Psoas muscle (tissue), 8 donors: Measurements from ENCODE around the gene SSTR5. TPM values are rescaled to one million over a fixed set of nuclear protein-coding genes. Genes with fewer than 3 reads are reported as not detected.

Experiments used
- ATAC-seq, 4 donors: fragments of 200-7000 bp; cut with Tn5 transposase; one replicate each; pipeline ENCODE4 v1.9.1; 2020; ENCODE audit warnings: moderate library complexity in 3 of 4, mild to moderate bottlenecking in 2 of 4
- DNase-seq, 2 donors: peaks; one replicate each; pipeline ENCODE4 v3.0.0-alpha.2; 2020
- H3K27ac ChIP-seq: fragments of 200-600 bp; one replicate; pipeline ENCODE4 v1.8.0; 2022
- H3K27me3 ChIP-seq, 3 donors: fragments of 200-600 bp in 1 of 3; one replicate each; pipeline versions ENCODE4 v1.6.1 to v1.8.0; 2013 to 2022; ENCODE audit warnings: low read length in 2 of 3, mild to moderate bottlenecking in 2 of 3, moderate library complexity in 1 of 3; ENCODE audit not compliant: insufficient read depth in 3 of 3
- H3K36me3 ChIP-seq, 2 donors: fragments of 200-600 bp in 1 of 2; one replicate each; pipeline versions ENCODE4 v1.6.1 to v1.8.0; 2013 to 2022; ENCODE audit warnings: low read depth in 1 of 2, mild to moderate bottlenecking in 1 of 2, moderate library complexity in 1 of 2; ENCODE audit not compliant: insufficient read depth in 1 of 2
- H3K4me1 ChIP-seq: fragments of 200-600 bp; one replicate; pipeline ENCODE4 v1.8.0; 2022
- H3K4me3 ChIP-seq: fragments of 200-600 bp; one replicate; pipeline ENCODE4 v1.8.0; 2022; ENCODE audit warnings: mild to moderate bottlenecking
- H3K9me3 ChIP-seq: fragments of 200-600 bp; one replicate; pipeline ENCODE4 v1.8.0; 2022
- CTCF ChIP-seq: fragments of 200-600 bp; IDR thresholded peaks from one replicate; pipeline ENCODE4 v1.8.0; 2022; ENCODE audit warnings: antibody characterized with exemption
- WGBS, 3 donors: extraction: QIAGEN DNeasy Blood & Tissue Kit; methylation state at CpG; one replicate each; pipeline versions ENCODE4 v1.1.6 to v1.1.7; 2013; 5-methylcytosine and 5-hydroxymethylcytosine counted together
- intact Hi-C, 2 donors: fragments of 100-400 bp; cut with DNase I; formaldehyde crosslinking; loops; one replicate each; pipeline versions ENCODE4 v1.11.0 to v1.14.2; 2022
- polyA plus RNA-seq, 3 donors: library from polyadenylated mRNA; stranded (reverse); fragments of 200-250 nt; gene quantifications; one replicate each; pipeline ENCODE4 v1.2.3, GENCODE V29; 2013
- total RNA-seq, 4 donors: library from RNA; stranded (reverse); fragmentation: NEBNext Ultra II Directional in 2 of 4; extraction: Animal tissue kit (Norgen Biotek cat#: 25700) in 2 of 4; gene quantifications; one replicate each; pipeline versions ENCODE4 v1.2.1 to v1.2.4, GENCODE V29; 2021 to 2023
- donor health status: healthy with polysubstance abuse.
- donor health status: DM: no; HTN: no; CAD: no; lungs with moderate emphysema.
- donor health status: Bipolar disorder and iron deficiency.
- donor health status: healthy.
- donor health status: DM: yes; HTN: yes; CAD: no.
- donor health status: DM: no; HTN: no; CAD: no.
- donor health status: DM: no; HTN: no; CAD: no.
- donor health status: DM: yes; HTN: yes; CAD: no.

Gene SSTR5
- total and polyA plus RNA-seq, 7 donors, result 0.03 to 0.32 (median 0.08) TPM; not detected in 3

- Histone ChIP-seq H3K36me3 (no peaks in the 10 kb centered on the region), H3K27me3 (peaks cover 0 to 68% (median 12%) of the 10 kb centered on the region in 3 donors), H3K9me3 (no peaks in the 10 kb centered on the region), H3K4me3 (no peak overlapping the region), H3K4me1 (no peaks in the 10 kb centered on the region), H3K27ac (no peak overlapping the region)
- ATAC-seq, result no peak
- WGBS, 3 donors, result 27 to 37% (median 27%) methylated on average over 32 to 34 of the region's 34 CpGs
- intact Hi-C loops, result loop anchor here in 1 of 2 donors (5.0 kb wide), 1 partner anchor 80 kb away; no protein-coding TSS in a partner anchor
- no peak for TF ChIP-seq CTCF
- no peak for DNase-seq
Observed at GRCh38 chr16:1117176-1117900, 44.8 kb downstream of the SSTR5 start.

GRCh38 chr16:1117926-1118325, 45.4 kb downstream of the SSTR5 start:
- ATAC-seq (no peak), DNase-seq (no peak)
- intact Hi-C loops, result loop anchor here in 1 of 2 donors (5.0 kb wide), 1 partner anchor 79 kb away; no protein-coding TSS in a partner anchor
- 55 to 66% (median 62%) methylated on average over 15 to 19 of the region's 19 CpGs for WGBS, 3 donors
- Histone ChIP-seq H3K9me3 (no peaks in the 10 kb centered on the region), H3K27ac (no peak overlapping the region), H3K27me3 (peaks cover 0 to 65% (median 13%) of the 10 kb centered on the region in 3 donors), H3K4me3 (no peak overlapping the region), H3K4me1 (no peaks in the 10 kb centered on the region), H3K36me3 (no peaks in the 10 kb centered on the region)
- no peak for TF ChIP-seq CTCF

GRCh38 chr16:1119129-1119528, 46.6 kb downstream of the SSTR5 start:
- no peak for TF ChIP-seq CTCF
- Histone ChIP-seq H3K9me3 (no peaks in the 10 kb centered on the region), H3K27ac (no peak overlapping the region), H3K27me3 (peaks cover 0 to 73% (median 17%) of the 10 kb centered on the region in 3 donors), H3K36me3 (no peaks in the 10 kb centered on the region), H3K4me3 (no peak overlapping the region), H3K4me1 (no peaks in the 10 kb centered on the region)
- ATAC-seq, result no peak
- 69 to 79% (median 72%) methylated on average over 15 to 19 of the region's 19 CpGs for WGBS, 3 donors
- intact Hi-C loops, result loop anchor here in 1 of 2 donors (5.0 kb wide), 1 partner anchor 78 kb away; no protein-coding TSS in a partner anchor
- DNase-seq, result no peak

- no peaks in the 10 kb centered on the region for H3K9me3 ChIP-seq
- no peak for DNase-seq
- no peaks in the 10 kb centered on the region for H3K4me1 ChIP-seq
- H3K27me3 ChIP-seq, result peaks cover 0 to 73% (median 14%) of the 10 kb centered on the region in 3 donors
- no peak overlapping the region for H3K27ac ChIP-seq
- no peak overlapping the region for H3K4me3 ChIP-seq
- no peak for TF ChIP-seq CTCF
- no peaks in the 10 kb centered on the region for H3K36me3 ChIP-seq
- intact Hi-C loops, result loop anchor here in 1 of 2 donors (5.0 kb wide), 1 partner anchor 77 kb away; no protein-coding TSS in a partner anchor
- 55 to 62% (median 62%) methylated on average over 33 to 35 of the region's 35 CpGs for WGBS, 3 donors
- no peak for ATAC-seq
Observed at GRCh38 chr16:1119766-1120576, 47.4 kb downstream of the SSTR5 start.
